HG02840 (cell line): ENCODE measurements around the gene CTTNBP2NL.

Source experiments
- ATAC-seq: cut with Tn5 transposase; IDR thresholded peaks from one replicate; pipeline ENCODE4 v1.9.1; 2021; ENCODE audit warnings: mild to moderate bottlenecking, moderate library complexity, moderate number of reproducible peaks; ENCODE audit not compliant: unreplicated experiment, low FRiP score

CTTNBP2NL gene

GRCh38 chr1:112504661-112505399 is 108.8 kb downstream of the CTTNBP2NL start:
- no peak for ATAC-seq

- ATAC-seq: no peak
Observed at GRCh38 chr1:112505400-112505785, 109.4 kb downstream of the CTTNBP2NL start.

GRCh38 chr1:112505878-112506277 is 109.9 kb downstream of the CTTNBP2NL start:
- ATAC-seq: no peak

- ATAC-seq: no peak
Observed at GRCh38 chr1:112506306-112506705, 110.3 kb downstream of the CTTNBP2NL start.

GRCh38 chr1:112506731-112507130 is 110.7 kb downstream of the CTTNBP2NL start:
- no peak for ATAC-seq

GRCh38 chr1:112507336-112507735 is 111.3 kb downstream of the CTTNBP2NL start:
- ATAC-seq: no peak

GRCh38 chr1:112507921-112508277 is 111.9 kb downstream of the CTTNBP2NL start:
- ATAC-seq: no peak

- no peak for ATAC-seq
Observed at GRCh38 chr1:112508278-112509004, 112.4 kb downstream of the CTTNBP2NL start, which contains the start of gene WNT2B. Gene WNT2B, plus strand, starts transcription at chr1:112508965. Its CDS starts 298 bp downstream, at chr1:112509263.

- no peak for ATAC-seq
Observed at GRCh38 chr1:112509005-112509659, 113.1 kb downstream of the CTTNBP2NL start.

GRCh38 chr1:112509660-112510178 is 113.7 kb downstream of the CTTNBP2NL start:
- no peak for ATAC-seq

GRCh38 chr1:112510340-112510739 is 114.3 kb downstream of the CTTNBP2NL start:
- ATAC-seq: no peak
